SK-N-SH (cell line): ENCODE results near the gene IL22RA1. TPM values are rescaled to one million over a fixed set of nuclear protein-coding genes. Genes with fewer than 3 reads are reported as not detected.

Experiments
- CTCF ChIA-PET: fragments of 300-600, 350-600 bp; formaldehyde crosslinking; extraction: SDS; loops from one replicate; lab custom pipeline; 2021; lab: Yijun Ruan, JAX
- POLR2A ChIA-PET: fragments of 350-600 bp; sonication (Branson Sonifier 250); formaldehyde crosslinking; extraction: SDS; loops from one replicate; lab custom pipeline; 2020; ENCODE audit warnings: antibody characterized with exemption, inconsistent platforms; lab: Yijun Ruan, JAX
- DNase-seq: peaks from one replicate; pipeline ENCODE4 v3.0.0; 2012
- H2AFZ ChIP-seq: fragments of 200-600 bp; sonication (generic); 2 replicates; pipeline ENCODE4 v1.8.1; 2016; ENCODE audit warnings: antibody characterized with exemption, mild to moderate bottlenecking, low read depth
- H3F3A ChIP-seq: fragments of 200-600 bp; sonication (generic); replicated peaks from 2 replicates; pipeline ENCODE3; 2016; ENCODE audit warnings: antibody characterized with exemption, mild to moderate bottlenecking; ENCODE audit not compliant: insufficient read depth
- H3K27ac ChIP-seq, 2 experiments: fragments of 200-500 bp in 1 of 2; fragments of 200-600 bp in 1 of 2; sonication (Bioruptor generic) in 1 of 2; sonication (generic), shearing (Covaris generic) in 1 of 2; 2 replicates each; pipeline versions ENCODE4 v1.5.1 to v1.6.1; 2014 to 2016; ENCODE audit warnings: low read depth in 2 of 2, inconsistent platforms in 1 of 2, low read length in 1 of 2, mild to moderate bottlenecking in 1 of 2, mixed read lengths in 1 of 2
- H3K27me3 ChIP-seq: fragments of 200-600 bp; sonication (generic), shearing (Covaris generic); 2 replicates; pipeline ENCODE4 v1.6.1; 2016; ENCODE audit warnings: mixed run types; ENCODE audit not compliant: insufficient read depth
- H3K36me3 ChIP-seq, 2 experiments: fragments of 200-500 bp in 1 of 2; fragments of 200-600 bp in 1 of 2; sonication (Bioruptor generic) in 1 of 2; sonication (generic) in 1 of 2; replicated peaks in 1 of 2; 2 replicates each; pipeline versions ENCODE3 to v1.5.1; 2014 to 2016; ENCODE audit warnings: low read length in 1 of 2, mild to moderate bottlenecking in 1 of 2; ENCODE audit not compliant: insufficient read depth in 2 of 2, control insufficient read depth in 1 of 2
- H3K4me1 ChIP-seq, 2 experiments: fragments of 200-500 bp in 1 of 2; fragments of 200-600 bp in 1 of 2; sonication (Bioruptor generic) in 1 of 2; sonication (generic), shearing (Covaris generic) in 1 of 2; 2 replicates each; pipeline versions ENCODE4 v1.5.1 to v1.6.1; 2014 to 2016; ENCODE audit warnings: low read depth in 1 of 2, low read length in 1 of 2, mixed run types in 1 of 2; ENCODE audit not compliant: insufficient read depth in 2 of 2, control insufficient read depth in 1 of 2
- H3K4me2 ChIP-seq: fragments of 200-600 bp; sonication (generic), shearing (Covaris generic); 2 replicates; pipeline ENCODE4 v1.6.1; 2017; ENCODE audit warnings: mixed run types
- H3K4me3 ChIP-seq, 2 experiments: fragments of 200-500 bp in 1 of 2; fragments of 200-600 bp in 1 of 2; sonication (Bioruptor generic) in 1 of 2; sonication (generic), shearing (Covaris generic) in 1 of 2; 2 replicates each; pipeline versions ENCODE4 v1.5.1 to v1.8.1; 2014 to 2016; ENCODE audit warnings: low read depth in 2 of 2, inconsistent platforms in 1 of 2, low read length in 1 of 2, mild to moderate bottlenecking in 1 of 2, mixed read lengths in 1 of 2, moderate library complexity in 1 of 2
- H3K79me2 ChIP-seq: fragments of 200-600 bp; sonication (generic); 2 replicates; pipeline ENCODE4 v1.8.1; 2017; ENCODE audit warnings: mild to moderate bottlenecking; ENCODE audit not compliant: insufficient read depth
- H3K9ac ChIP-seq: fragments of 200-600 bp; sonication (generic); 2 replicates; pipeline ENCODE4 v1.6.1; 2017; ENCODE audit warnings: mixed run types
- H3K9me2 ChIP-seq: fragments of 200-600 bp; sonication (generic); 2 replicates; pipeline ENCODE4 v1.6.1; 2017; ENCODE audit warnings: mixed run types
- H3K9me3 ChIP-seq: fragments of 200-600 bp; sonication (generic); 2 replicates; pipeline ENCODE4 v1.6.1; 2017; ENCODE audit warnings: mixed run types, mild to moderate bottlenecking, moderate library complexity
- H4K20me1 ChIP-seq: fragments of 200-600 bp; sonication (generic); 2 replicates; pipeline ENCODE4 v1.6.1; 2017; ENCODE audit warnings: mild to moderate bottlenecking, mixed run types; ENCODE audit not compliant: insufficient read depth
- CHD2 ChIP-seq: fragments of 150-350 bp; IDR thresholded peaks from 2 replicates; pipeline ENCODE4 v1.6.1; 2018; ENCODE audit warnings: low read length; ENCODE audit not compliant: partially characterized antibody
- EP300 ChIP-seq, 2 experiments: IDR thresholded peaks; 2 replicates each; pipeline versions ENCODE4 v1.4.0 to v1.6.1; 2012; ENCODE audit warnings: borderline replicate concordance in 1 of 2, low read depth in 1 of 2, low read length in 1 of 2
- EZH2phosphoT487 ChIP-seq: fragments of 200-600 bp; sonication (generic); IDR thresholded peaks from 2 replicates; pipeline ENCODE4 v1.6.1; 2017; ENCODE audit warnings: low read depth, mixed run types, mild to moderate bottlenecking, antibody characterized with exemption, moderate library complexity, borderline replicate concordance
- FOXM1 ChIP-seq: IDR thresholded peaks from 2 replicates; pipeline ENCODE4 v1.4.0; 2012; ENCODE audit warnings: low read depth, mild to moderate bottlenecking
- GATA2 ChIP-seq: sonication (generic); formaldehyde crosslinking; IDR thresholded peaks from 2 replicates; pipeline ENCODE4 v1.5.0; 2020; ENCODE audit warnings: mild to moderate bottlenecking, missing genetic modification reagents
- JUND ChIP-seq: IDR thresholded peaks from 2 replicates; pipeline ENCODE4 v1.4.0; 2012
- NFIC ChIP-seq: IDR thresholded peaks from 2 replicates; pipeline ENCODE4 v1.4.0; 2012; ENCODE audit warnings: borderline replicate concordance
- NRF1 ChIP-seq: IDR thresholded peaks from 2 replicates; pipeline ENCODE4 v1.6.1; 2012; ENCODE audit warnings: low read depth, mild to moderate bottlenecking, low read length
- POLR2AphosphoS5 ChIP-seq: IDR thresholded peaks from 2 replicates; pipeline ENCODE4 v1.6.1; 2012; ENCODE audit warnings: low read depth, low read length
- RAD21 ChIP-seq: IDR thresholded peaks from 2 replicates; pipeline ENCODE4 v1.6.1; 2012; ENCODE audit warnings: mild to moderate bottlenecking, low read length
- RCOR1 ChIP-seq: fragments of 150-350 bp; IDR thresholded peaks from 2 replicates; pipeline ENCODE4 v1.6.1; 2017; ENCODE audit warnings: antibody characterized with exemption, low read length
- RFX5 ChIP-seq: IDR thresholded peaks from 2 replicates; pipeline ENCODE4 v1.6.1; 2012; ENCODE audit warnings: mild to moderate bottlenecking, improper control_type of control experiment, low read length
- RXRA ChIP-seq: IDR thresholded peaks from 2 replicates; pipeline ENCODE4 v1.4.0; 2012; ENCODE audit warnings: low read depth, mild to moderate bottlenecking, borderline replicate concordance
- SMC3 ChIP-seq: IDR thresholded peaks from 2 replicates; pipeline ENCODE4 v1.6.1; 2012; ENCODE audit warnings: low read depth, low read length, improper control_type of control experiment
- TAF1 ChIP-seq: IDR thresholded peaks from 2 replicates; pipeline ENCODE4 v1.6.1; 2012; ENCODE audit warnings: low read depth, mild to moderate bottlenecking, low read length, moderate library complexity, borderline replicate concordance
- YY1 ChIP-seq: IDR thresholded peaks from 2 replicates; pipeline ENCODE4 v1.4.0; 2012; ENCODE audit warnings: low read depth, mild to moderate bottlenecking
- WGBS: methylation state at CpG from one replicate; pipeline ENCODE4 v1.1.6; 2017; ENCODE audit warnings: low lambda C conversion rate; 5-methylcytosine and 5-hydroxymethylcytosine counted together
- polyA plus RNA-seq, 3 experiments: library from polyadenylated mRNA; depleted of rRNA; stranded (reverse); fragments of >200 nt; gene quantifications; 2 replicates each; pipeline ENCODE4 v1.2.3, GENCODE V29; 2012
- TF ChIP-seq, protein P1 (sequence below): IDR thresholded peaks from 2 replicates; pipeline ENCODE4 v1.4.0; 2012; ENCODE audit warnings: low read depth, borderline replicate concordance
- TF ChIP-seq, protein P2 (sequence below): fragments of 200-600 bp; sonication (generic); IDR thresholded peaks from 2 replicates; pipeline ENCODE4 v1.6.1; 2017; ENCODE audit warnings: antibody characterized with exemption, mild to moderate bottlenecking, moderate library complexity
- TF ChIP-seq, protein P3 (sequence below): fragments of 150-350 bp; IDR thresholded peaks from 2 replicates; pipeline ENCODE4 v1.6.1; 2016; ENCODE audit warnings: mild to moderate bottlenecking, low read depth, low read length

Gene IL22RA1
- polyA plus RNA-seq, 1 of the 3 experiments (the other 2 are of a cell fraction): 0.03 TPM

DNA sequence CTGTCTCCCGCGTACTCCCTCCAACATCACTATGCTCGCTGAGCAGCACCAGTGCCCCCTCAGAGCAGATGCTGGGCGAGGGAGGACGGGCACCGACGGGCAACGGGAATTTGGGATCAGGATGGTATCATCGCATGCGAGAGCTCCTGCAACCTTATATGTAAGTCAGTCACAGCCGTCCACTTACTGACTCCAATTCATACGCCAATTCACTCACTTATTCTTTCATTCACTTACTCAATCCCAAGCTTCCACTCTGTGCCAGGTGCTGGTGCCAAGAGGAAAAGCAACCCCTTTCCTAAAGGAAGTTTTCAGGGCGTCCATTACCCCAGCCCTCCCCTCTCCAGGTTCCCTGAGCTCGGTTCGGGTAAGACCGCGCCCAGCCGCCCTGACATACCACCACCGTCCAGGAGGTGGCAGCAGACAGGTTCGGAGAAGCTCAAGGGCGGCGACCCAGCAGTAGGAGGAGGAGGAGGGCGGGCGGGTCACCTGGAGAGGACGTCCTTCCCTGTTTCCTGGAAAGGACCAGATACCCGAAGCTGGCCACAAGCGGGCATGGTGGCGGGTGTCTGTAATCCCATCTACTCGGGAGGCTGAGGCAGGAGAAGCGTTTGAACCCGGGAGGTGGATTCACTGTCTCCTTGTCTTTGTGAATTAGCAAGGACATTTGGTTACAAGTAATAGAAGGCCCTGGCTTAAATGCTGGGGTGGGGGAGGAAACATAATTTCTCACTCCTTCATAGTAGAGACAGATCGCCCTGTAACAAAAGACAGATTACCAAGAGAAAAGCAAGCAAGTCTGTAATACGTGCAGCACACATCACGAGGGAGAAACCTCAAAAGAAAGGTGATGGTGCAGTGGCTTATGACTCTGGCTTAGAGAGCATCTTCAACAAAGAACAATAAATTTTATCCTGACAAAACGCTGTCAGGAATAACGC is 7.6 kb upstream of the IL22RA1 start:
- no peak overlapping the region for H3K27ac ChIP-seq
- H3K4me2 ChIP-seq: peak overlapping the region; percentile 51
- CTCF ChIA-PET: interaction anchor here (0.5 to 9.5 kb wide), 62 partner anchors 9 to 748 kb away, joined by 3 to 72 read pairs (median 4); partner anchors contain the start of genes IFNLR1, MYOM3 and NIPAL3
- POLR2A ChIA-PET: no interaction called here
- DNase-seq: peak; percentile 86
- TF ChIP-seq SMC3 (peak; percentile 52; the same call in 1 of the 2 replicates), RAD21 (peak; percentile 62), EZH2phosphoT487 (no peak), YY1 (no peak), RFX5 (no peak), CHD2 (no peak), FOXM1 (no peak), NFIC (no peak), RXRA (no peak), TAF1 (no peak), NRF1 (no peak), RCOR1 (no peak), JUND (no peak), POLR2AphosphoS5 (no peak), GATA2 (CRISPR knock-in tag) (no peak), EP300 (IDR thresholded peaks at IDR 0.05; ENCODE audit: borderline replicate concordance in 1 of 2, low read depth in 1 of 2, low read length in 1 of 2) (no peak)
- TF ChIP-seq, protein P1, sequence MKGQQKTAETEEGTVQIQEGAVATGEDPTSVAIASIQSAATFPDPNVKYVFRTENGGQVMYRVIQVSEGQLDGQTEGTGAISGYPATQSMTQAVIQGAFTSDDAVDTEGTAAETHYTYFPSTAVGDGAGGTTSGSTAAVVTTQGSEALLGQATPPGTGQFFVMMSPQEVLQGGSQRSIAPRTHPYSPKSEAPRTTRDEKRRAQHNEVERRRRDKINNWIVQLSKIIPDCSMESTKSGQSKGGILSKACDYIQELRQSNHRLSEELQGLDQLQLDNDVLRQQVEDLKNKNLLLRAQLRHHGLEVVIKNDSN: no peak
- TF ChIP-seq, protein P2, sequence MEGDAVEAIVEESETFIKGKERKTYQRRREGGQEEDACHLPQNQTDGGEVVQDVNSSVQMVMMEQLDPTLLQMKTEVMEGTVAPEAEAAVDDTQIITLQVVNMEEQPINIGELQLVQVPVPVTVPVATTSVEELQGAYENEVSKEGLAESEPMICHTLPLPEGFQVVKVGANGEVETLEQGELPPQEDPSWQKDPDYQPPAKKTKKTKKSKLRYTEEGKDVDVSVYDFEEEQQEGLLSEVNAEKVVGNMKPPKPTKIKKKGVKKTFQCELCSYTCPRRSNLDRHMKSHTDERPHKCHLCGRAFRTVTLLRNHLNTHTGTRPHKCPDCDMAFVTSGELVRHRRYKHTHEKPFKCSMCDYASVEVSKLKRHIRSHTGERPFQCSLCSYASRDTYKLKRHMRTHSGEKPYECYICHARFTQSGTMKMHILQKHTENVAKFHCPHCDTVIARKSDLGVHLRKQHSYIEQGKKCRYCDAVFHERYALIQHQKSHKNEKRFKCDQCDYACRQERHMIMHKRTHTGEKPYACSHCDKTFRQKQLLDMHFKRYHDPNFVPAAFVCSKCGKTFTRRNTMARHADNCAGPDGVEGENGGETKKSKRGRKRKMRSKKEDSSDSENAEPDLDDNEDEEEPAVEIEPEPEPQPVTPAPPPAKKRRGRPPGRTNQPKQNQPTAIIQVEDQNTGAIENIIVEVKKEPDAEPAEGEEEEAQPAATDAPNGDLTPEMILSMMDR: peak; percentile 78
- TF ChIP-seq, protein P3, sequence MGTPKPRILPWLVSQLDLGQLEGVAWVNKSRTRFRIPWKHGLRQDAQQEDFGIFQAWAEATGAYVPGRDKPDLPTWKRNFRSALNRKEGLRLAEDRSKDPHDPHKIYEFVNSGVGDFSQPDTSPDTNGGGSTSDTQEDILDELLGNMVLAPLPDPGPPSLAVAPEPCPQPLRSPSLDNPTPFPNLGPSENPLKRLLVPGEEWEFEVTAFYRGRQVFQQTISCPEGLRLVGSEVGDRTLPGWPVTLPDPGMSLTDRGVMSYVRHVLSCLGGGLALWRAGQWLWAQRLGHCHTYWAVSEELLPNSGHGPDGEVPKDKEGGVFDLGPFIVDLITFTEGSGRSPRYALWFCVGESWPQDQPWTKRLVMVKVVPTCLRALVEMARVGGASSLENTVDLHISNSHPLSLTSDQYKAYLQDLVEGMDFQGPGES: no peak
- peak overlapping the region; percentile 80; the same call in 1 of the 2 replicates for H2AFZ ChIP-seq
- H3K4me3 ChIP-seq: peak overlapping the region; percentile 25 to 42; a peak in 3 of 4 replicates
- H3K27me3 ChIP-seq: no peaks in the 10 kb centered on the region; the same call in 1 of the 2 replicates
- H3K9me3 ChIP-seq: no peaks in the 10 kb centered on the region
- H3F3A ChIP-seq: no peaks in the 10 kb centered on the region
- H3K4me1 ChIP-seq: peaks cover 0 to 4% of the 10 kb centered on the region in 2 experiments; a peak in 1 of 4 replicates
- H3K9me2 ChIP-seq: no peaks in the 10 kb centered on the region
- 28% methylated on average over 35 of the region's 36 CpGs for WGBS
- H3K9ac ChIP-seq: peak overlapping the region; percentile 5; the same call in 1 of the 2 replicates
- H3K36me3 ChIP-seq: no peaks in the 10 kb centered on the region
- no peaks in the 10 kb centered on the region for H4K20me1 ChIP-seq
- no peaks in the 10 kb centered on the region for H3K79me2 ChIP-seq
